Stomach (tissue), 9 donors: ENCODE results near the gene GLRA3. TPM values are rescaled to one million over a fixed set of nuclear protein-coding genes. Genes with fewer than 3 reads are reported as not detected.

Experiments
- DNase-seq, 2 donors: peaks; one replicate each; pipeline versions ENCODE4 v3.0.0 to v3.0.0-alpha.2; 2013 to 2019
- H3K27ac ChIP-seq, 5 donors: fragments of 200-600 bp in 4 of 5; sonication (generic) in 4 of 5; one replicate each; pipeline ENCODE4 v1.5.1; 2013 to 2019; ENCODE audit warnings: mild to moderate bottlenecking in 1 of 5, moderate library complexity in 1 of 5
- H3K27me3 ChIP-seq, 3 donors: fragments of 200-600 bp; sonication (generic); one replicate each; pipeline ENCODE4 v1.5.1; 2017 to 2019; ENCODE audit warnings: mixed run types in 1 of 3
- H3K36me3 ChIP-seq, 4 donors: fragments of 200-600 bp; sonication (generic); 1 replicate in 3 of 4; 2 replicates in 1 of 4; pipeline ENCODE4 v1.5.1; 2016 to 2019
- H3K4me1 ChIP-seq, 4 donors: fragments of 200-600 bp; sonication (generic); one replicate each; pipeline ENCODE4 v1.5.1; 2016 to 2019
- H3K4me3 ChIP-seq, 4 donors: fragments of 200-600 bp; sonication (generic) in 3 of 4; one replicate each; pipeline ENCODE4 v1.5.1; 2016 to 2019; ENCODE audit warnings: mild to moderate bottlenecking in 1 of 4
- H3K9me3 ChIP-seq, 4 donors: fragments of 200-600 bp; sonication (generic); one replicate each; pipeline ENCODE4 v1.5.1; 2016 to 2019
- CTCF ChIP-seq, 7 experiments: fragments of 450-650 bp in 4 of 7; fragments of 200-600 bp in 3 of 7; sonication (generic) in 3 of 7; IDR thresholded peaks; one replicate each; pipeline ENCODE4 v1.5.1; 2016 to 2019; ENCODE audit warnings: antibody characterized with exemption in 7 of 7, control low read depth in 2 of 7, mild to moderate bottlenecking in 1 of 7
- EP300 ChIP-seq: sonication (generic); formaldehyde crosslinking; IDR thresholded peaks from one replicate; pipeline ENCODE4 v1.6.1; 2017; ENCODE audit warnings: antibody characterized with exemption
- POLR2A ChIP-seq, 4 donors: fragments of 450-650 bp; IDR thresholded peaks; one replicate each; pipeline ENCODE4 v1.6.1; 2016; ENCODE audit warnings: antibody characterized with exemption in 4 of 4, control low read depth in 2 of 4, mild to moderate bottlenecking in 1 of 4, moderate library complexity in 1 of 4
- POLR2AphosphoS5 ChIP-seq, 3 donors: sonication (generic); formaldehyde crosslinking; IDR thresholded peaks; one replicate each; pipeline ENCODE4 v1.6.1; 2016; ENCODE audit warnings: antibody characterized with exemption in 3 of 3
- WGBS, 5 donors: extraction: QIAGEN DNeasy Blood & Tissue Kit in 3 of 5; methylation state at CpG; one replicate each; pipeline versions ENCODE4 v1.1.5 to v1.1.7; 2013 to 2018; 5-methylcytosine and 5-hydroxymethylcytosine counted together
- intact Hi-C: fragments of 100-400 bp; cut with DNase I; formaldehyde crosslinking; loops from one replicate; pipeline ENCODE4 v1.15.1; 2023; ENCODE audit warnings: low total_unique reads
- polyA plus RNA-seq, 3 donors: library from polyadenylated mRNA; stranded (reverse); fragments of 200-250 nt; gene quantifications; one replicate each; pipeline ENCODE4 v1.2.3, GENCODE V29; 2013
- total RNA-seq, 5 donors: library from RNA; depleted of rRNA; stranded (reverse); fragments of >200 nt; gene quantifications; one replicate each; pipeline versions ENCODE4 v1.1.0 to v1.2.3, GENCODE V29; 2014 to 2016
- donor health status: healthy with polysubstance abuse.
- donor health status: Bipolar disorder and iron deficiency.
- donor health status: healthy.

Gene GLRA3
- total and polyA plus RNA-seq, 8 donors: 0.06 to 0.18 TPM; not detected in 6

- Histone ChIP-seq H3K36me3 (no peaks in the 10 kb centered on the region), H3K27me3 (no peaks in the 10 kb centered on the region), H3K27ac (no peak overlapping the region), H3K4me1 (peaks cover 0 to 4% (median 0%) of the 10 kb centered on the region in 4 donors), H3K9me3 (no peaks in the 10 kb centered on the region), H3K4me3 (no peak overlapping the region)
- no peak for DNase-seq
- intact Hi-C loops: no loop called here
- TF ChIP-seq EP300 (no peak), POLR2A (IDR thresholded peaks at IDR 0.05) (no peak), POLR2AphosphoS5 (IDR thresholded peaks at IDR 0.05) (no peak), CTCF (IDR thresholded peaks at IDR 0.05) (no peak)
- 19 to 28% (median 25%) methylated on average over 2 of the region's 2 CpGs for WGBS, 5 donors
These were observed 41.3 kb upstream of the GLRA3 start for GRCh38 chr4:174870311-174870710.

GRCh38 chr4:174869339-174869738, 40.3 kb upstream of the GLRA3 start:
- whole genome bisulfite sequencing, 5 donors: 54 to 92% (median 65%) methylated on average over 3 of the region's 3 CpGs
- no peak for DNase-seq
- intact Hi-C loops: no loop called here
- Histone ChIP-seq H3K27me3 (no peaks in the 10 kb centered on the region), H3K4me1 (peaks cover 0 to 4% (median 0%) of the 10 kb centered on the region in 4 donors), H3K4me3 (no peak overlapping the region), H3K9me3 (no peaks in the 10 kb centered on the region), H3K27ac (no peak overlapping the region), H3K36me3 (no peaks in the 10 kb centered on the region)
- TF ChIP-seq POLR2A (IDR thresholded peaks at IDR 0.05) (no peak), CTCF (IDR thresholded peaks at IDR 0.05) (no peak), EP300 (no peak), POLR2AphosphoS5 (IDR thresholded peaks at IDR 0.05) (no peak)

- Histone ChIP-seq H3K9me3 (no peaks in the 10 kb centered on the region), H3K4me3 (no peak overlapping the region), H3K27ac (no peak overlapping the region), H3K36me3 (no peaks in the 10 kb centered on the region), H3K27me3 (no peaks in the 10 kb centered on the region), H3K4me1 (peaks cover 0 to 4% (median 0%) of the 10 kb centered on the region in 4 donors)
- DNase-seq: no peak
- intact Hi-C loops: no loop called here
- TF ChIP-seq CTCF (IDR thresholded peaks at IDR 0.05) (no peak), EP300 (no peak), POLR2A (IDR thresholded peaks at IDR 0.05) (no peak), POLR2AphosphoS5 (IDR thresholded peaks at IDR 0.05) (no peak)
- 73 to 86% (median 78%) methylated on average over 3 of the region's 3 CpGs for WGBS, 5 donors
These were observed 38.9 kb upstream of the GLRA3 start for GRCh38 chr4:174867903-174868302.

- DNase-seq: no peak
- H3K27ac ChIP-seq: no peak overlapping the region
- no peaks in the 10 kb centered on the region for H3K4me1 ChIP-seq
- H3K27me3 ChIP-seq: no peaks in the 10 kb centered on the region
- WGBS, 5 donors: 39 to 57% (median 53%) methylated on average over 1 of the region's 1 CpG
- no peaks in the 10 kb centered on the region for H3K9me3 ChIP-seq
- H3K4me3 ChIP-seq: no peak overlapping the region
- TF ChIP-seq POLR2A (IDR thresholded peaks at IDR 0.05): no peak
- no peak for TF ChIP-seq POLR2AphosphoS5 (IDR thresholded peaks at IDR 0.05)
- no peak for TF ChIP-seq EP300
- no peak for TF ChIP-seq CTCF (IDR thresholded peaks at IDR 0.05)
- intact Hi-C loops: no loop called here
- no peaks in the 10 kb centered on the region for H3K36me3 ChIP-seq
These were observed 36.5 kb upstream of the GLRA3 start for GRCh38 chr4:174865418-174865985.
